Measurements from ENCODE around the gene FGF12. TPM values are rescaled to one million over a fixed set of nuclear protein-coding genes. Genes with fewer than 3 reads are reported as not detected.
A peak's percentile ranks its signal among the peaks of the same experiment; 100 is the strongest.

Gene FGF12
- total and polyA plus RNA-seq, 2 donors (not counting 1 experiment from before 2014, with no cell fraction given) = 0.17 TPM; not detected in 1

- H3K9me3 ChIP-seq (ENCODE audit: control insufficient read depth, insufficient read depth, low read depth, low read length) = no peaks in the 10 kb centered on the region
- H2AFZ ChIP-seq (ENCODE audit: low read length) = no peak overlapping the region
- H3K4me3 ChIP-seq (replicated peaks in 1 of 4; ENCODE audit: control extremely low read depth in 1 of 4, insufficient read depth in 1 of 4, low read depth in 3 of 4, low read length in 4 of 4) = no peak overlapping the region
- TF ChIP-seq EZH2 (IDR thresholded peaks at IDR 0.05; ENCODE audit: low read length, missing control alignments) = no peak
- H3K27ac ChIP-seq (ENCODE audit: insufficient read depth, low read length) = no peak overlapping the region
- H4K20me1 ChIP-seq (ENCODE audit: control insufficient read depth, extremely low read depth, insufficient read depth, low read length) = no peaks in the 10 kb centered on the region
- no peak overlapping the region for H3K4me2 ChIP-seq (ENCODE audit: extremely low read depth, insufficient read depth, low read length)
- no peaks in the 10 kb centered on the region for H3K27me3 ChIP-seq (ENCODE audit: control insufficient read depth, insufficient read depth, low read length)
- H3K9ac ChIP-seq (ENCODE audit: insufficient read depth, low read length) = no peak overlapping the region
- no peaks in the 10 kb centered on the region for H3K79me2 ChIP-seq (ENCODE audit: control insufficient read depth, insufficient read depth, low read length)
- H3K36me3 ChIP-seq (ENCODE audit: control insufficient read depth, insufficient read depth, low read length) = no peaks in the 10 kb centered on the region
- no peak for DNase-seq (ENCODE audit: low read depth in 2 of 2)
- no peaks in the 10 kb centered on the region for H3K4me1 ChIP-seq (ENCODE audit: control insufficient read depth, extremely low read depth, insufficient read depth, low read length)
These were observed 565.7 kb downstream of the FGF12 start for GRCh38 chr3:192161661-192162060.

DNA sequence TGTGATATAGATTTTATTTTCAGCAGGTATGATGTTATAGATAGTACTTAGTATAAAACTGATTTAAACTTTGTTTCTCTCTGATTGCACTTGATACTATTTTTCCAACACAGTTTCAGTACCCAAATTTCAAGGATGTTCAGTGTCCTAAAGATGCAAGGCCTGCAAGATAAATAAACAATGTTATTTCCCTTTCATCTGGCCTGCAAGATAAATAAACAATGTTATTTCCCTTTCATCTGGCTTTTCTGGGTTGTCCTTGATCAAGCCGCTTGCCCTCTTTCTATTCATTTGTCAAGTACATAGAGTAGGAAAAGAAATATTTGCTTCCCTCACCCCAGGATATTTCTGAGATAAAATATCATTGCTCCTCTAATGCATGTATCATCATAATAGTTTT lies 571.0 kb downstream of the FGF12 start:
- Histone ChIP-seq H3K27ac (ENCODE audit: insufficient read depth, low read length) (no peak overlapping the region), H3K4me2 (ENCODE audit: extremely low read depth, insufficient read depth, low read length) (no peak overlapping the region), H4K20me1 (ENCODE audit: control insufficient read depth, extremely low read depth, insufficient read depth, low read length) (no peaks in the 10 kb centered on the region), H3K4me3 (replicated peaks in 1 of 4; ENCODE audit: control extremely low read depth in 1 of 4, insufficient read depth in 1 of 4, low read depth in 3 of 4, low read length in 4 of 4) (no peak overlapping the region), H2AFZ (ENCODE audit: low read length) (no peak overlapping the region), H3K36me3 (ENCODE audit: control insufficient read depth, insufficient read depth, low read length) (no peaks in the 10 kb centered on the region), H3K9ac (ENCODE audit: insufficient read depth, low read length) (no peak overlapping the region), H3K27me3 (ENCODE audit: control insufficient read depth, insufficient read depth, low read length) (no peaks in the 10 kb centered on the region), H3K4me1 (ENCODE audit: control insufficient read depth, extremely low read depth, insufficient read depth, low read length) (no peaks in the 10 kb centered on the region), H3K9me3 (ENCODE audit: control insufficient read depth, insufficient read depth, low read depth, low read length) (no peaks in the 10 kb centered on the region), H3K79me2 (ENCODE audit: control insufficient read depth, insufficient read depth, low read length) (no peaks in the 10 kb centered on the region)
- TF ChIP-seq EZH2 (IDR thresholded peaks at IDR 0.05; ENCODE audit: low read length, missing control alignments) (no peak), CTCF (conservative IDR thresholded peaks at IDR 0.05 in 1 of 2, IDR thresholded peaks at IDR 0.05 in 1 of 2; ENCODE audit: low read depth in 1 of 2, low read length in 2 of 2) (no peak)
- no peak for DNase-seq (ENCODE audit: low read depth in 2 of 2)

- H3K4me2 ChIP-seq (ENCODE audit: extremely low read depth, insufficient read depth, low read length) = no peak overlapping the region
- no peaks in the 10 kb centered on the region for H3K36me3 ChIP-seq (ENCODE audit: control insufficient read depth, insufficient read depth, low read length)
- H3K27ac ChIP-seq (ENCODE audit: insufficient read depth, low read length) = no peak overlapping the region
- no peak overlapping the region for H2AFZ ChIP-seq (ENCODE audit: low read length)
- H3K27me3 ChIP-seq (ENCODE audit: control insufficient read depth, insufficient read depth, low read length) = no peaks in the 10 kb centered on the region
- H3K4me3 ChIP-seq (replicated peaks in 1 of 4; ENCODE audit: control extremely low read depth in 1 of 4, insufficient read depth in 1 of 4, low read depth in 3 of 4, low read length in 4 of 4) = peak overlapping the region in 1 of 4 experiments; percentile 12
- no peak for DNase-seq (ENCODE audit: low read depth in 2 of 2)
- H3K9ac ChIP-seq (ENCODE audit: insufficient read depth, low read length) = no peak overlapping the region
- no peaks in the 10 kb centered on the region for H3K9me3 ChIP-seq (ENCODE audit: control insufficient read depth, insufficient read depth, low read depth, low read length)
- no peaks in the 10 kb centered on the region for H4K20me1 ChIP-seq (ENCODE audit: control insufficient read depth, extremely low read depth, insufficient read depth, low read length)
- no peaks in the 10 kb centered on the region for H3K4me1 ChIP-seq (ENCODE audit: control insufficient read depth, extremely low read depth, insufficient read depth, low read length)
- H3K79me2 ChIP-seq (ENCODE audit: control insufficient read depth, insufficient read depth, low read length) = no peaks in the 10 kb centered on the region
- TF ChIP-seq EZH2 (IDR thresholded peaks at IDR 0.05; ENCODE audit: low read length, missing control alignments) (no peak), CTCF (conservative IDR thresholded peaks at IDR 0.05 in 1 of 2, IDR thresholded peaks at IDR 0.05 in 1 of 2; ENCODE audit: low read depth in 1 of 2, low read length in 2 of 2) (no peak)
These were observed 572.1 kb downstream of the FGF12 start for GRCh38 chr3:192155194-192155593.
